NCI-H1436 treated with DMSO at 0.1 percent for 48 hours (cell line): ENCODE data around the gene WNT3.
"Not testable (repeated sequence)": the region's sequence is repeated elsewhere in the genome, so short reads cannot be mapped to it uniquely, and the experiment has no call there.

Experiments used
- DNase-seq: peaks from one replicate; lab custom pipeline; 2025; lab: John Stamatoyannopoulos, UW

The WNT3 gene

GRCh38 chr17:46813920-46814319 is 4.6 kb downstream of the WNT3 start:
- no peak for DNase-seq

GRCh38 chr17:46812624-46813318 is 5.7 kb downstream of the WNT3 start:
- no peak for DNase-seq

- DNase-seq: no peak
These were observed 6.4 kb downstream of the WNT3 start for GRCh38 chr17:46811978-46812583.

- DNase-seq: no peak
These were observed 7.7 kb downstream of the WNT3 start for GRCh38 chr17:46810837-46811236.

GRCh38 chr17:46809110-46809571 is 9.4 kb downstream of the WNT3 start:
- DNase-seq: no peak

GRCh38 chr17:46805771-46806170 is 12.7 kb downstream of the WNT3 start:
- no peak for DNase-seq

GRCh38 chr17:46803544-46803943 is 14.9 kb downstream of the WNT3 start:
- DNase-seq: no peak

GRCh38 chr17:46802800-46803199 is 15.7 kb downstream of the WNT3 start:
- no peak for DNase-seq

- no peak for DNase-seq
These were observed 17.9 kb downstream of the WNT3 start for GRCh38 chr17:46800573-46800972.

GRCh38 chr17:46796956-46797530 is 21.4 kb downstream of the WNT3 start:
- no peak for DNase-seq

GRCh38 chr17:46796524-46796923 is 22.0 kb downstream of the WNT3 start:
- DNase-seq: no peak

- no peak for DNase-seq
These were observed 22.4 kb downstream of the WNT3 start for GRCh38 chr17:46796084-46796483.

- DNase-seq: no peak
These were observed 23.0 kb downstream of the WNT3 start for GRCh38 chr17:46795379-46795952.

GRCh38 chr17:46794318-46794717 is 24.2 kb downstream of the WNT3 start:
- DNase-seq: no peak

GRCh38 chr17:46793541-46793940 is 25.0 kb downstream of the WNT3 start:
- no peak for DNase-seq

GRCh38 chr17:46793023-46793422 is 25.5 kb downstream of the WNT3 start:
- not testable (repeated sequence) for DNase-seq

- DNase-seq: no peak
These were observed 26.4 kb downstream of the WNT3 start for GRCh38 chr17:46792071-46792470.

GRCh38 chr17:46791531-46791930 is 27.0 kb downstream of the WNT3 start:
- DNase-seq: no peak

GRCh38 chr17:46790216-46790615 is 28.3 kb downstream of the WNT3 start:
- no peak for DNase-seq

GRCh38 chr17:46789610-46790009 is 28.9 kb downstream of the WNT3 start:
- DNase-seq: no peak

- no peak for DNase-seq
These were observed 29.7 kb downstream of the WNT3 start for GRCh38 chr17:46788796-46789195.

- DNase-seq: no peak
These were observed 30.2 kb downstream of the WNT3 start for GRCh38 chr17:46788300-46788699.

GRCh38 chr17:46787478-46787877 is 31.0 kb downstream of the WNT3 start:
- no peak for DNase-seq
